Heart left ventricle (tissue), 13 donors: ENCODE data around the gene C6orf132.

Experiments used
- POLR2A ChIP-seq, 2 donors: fragments of 450-650 bp; IDR thresholded peaks; one replicate each; pipeline ENCODE4 v1.6.1; 2017; ENCODE audit warnings: antibody characterized with exemption in 2 of 2, mild to moderate bottlenecking in 2 of 2, moderate library complexity in 2 of 2
- TF ChIP-seq, protein P1 (sequence below), 12 donors: fragments of 200-600 bp; sonication (generic) in 4 of 12; IDR thresholded peaks; one replicate each; pipeline versions ENCODE4 v1.5.0 to v1.8.0; 2018 to 2022; ENCODE audit warnings: antibody characterized with exemption in 12 of 12, mild to moderate bottlenecking in 5 of 12
- donor health status: ischemic (EF 13 %, LVEDD 7.1; RV severe dilation, severe dysfunction).
- donor health status: DM: no; HTN: yes; CAD: no.
- donor health status: DM: no; HTN: no; CAD: no.
- donor health status: ischemic (EF 25% LVEDD 6.9; RV normal size, moderate dysfunction).
- donor health status: ischemic (EF 25% LVEDD 5.7; RV mildly dilated, moderate dysfunction).
- donor health status: ischemic (EF 35%, LVEDD 5.7; RV mildly dilated, moderate dysfunction).
- donor health status: nonischemic (EF 11% LVEDD 7.7; RV severe dilation, severe dysfunction).
- donor health status: DM: yes; HTN: yes; CAD: no.
- donor health status: PGD.
- donor health status: ischemic (EF 29% LVEDD 5.4; RV normal size, mild dysfunction).
- donor health status: nonischemic (EF 23%, LVEDD 6.1; RV moderate dilation, normal function).

DNA sequence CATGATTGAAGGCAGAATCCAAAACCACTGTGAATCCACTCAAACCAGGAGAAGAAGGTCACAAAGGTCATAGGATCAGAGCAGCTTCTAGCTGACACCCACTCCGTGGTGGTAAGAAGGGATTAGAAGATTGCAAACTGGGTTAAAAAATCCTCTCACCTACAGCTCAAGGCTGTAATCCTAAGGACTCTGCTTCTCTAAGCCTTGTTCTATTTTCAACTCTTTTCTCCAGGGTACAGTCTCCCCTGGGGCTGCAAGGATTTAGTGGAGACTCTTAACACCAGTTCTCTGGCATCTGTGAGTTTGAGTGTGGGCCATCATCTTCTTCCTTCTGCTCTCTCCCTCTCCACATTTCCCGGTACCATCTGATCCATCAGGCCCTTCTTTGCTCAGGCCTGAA lies 30.7 kb upstream of the C6orf132 start, which contains the start of gene GUCA1A:
- TF ChIP-seq, protein P1, sequence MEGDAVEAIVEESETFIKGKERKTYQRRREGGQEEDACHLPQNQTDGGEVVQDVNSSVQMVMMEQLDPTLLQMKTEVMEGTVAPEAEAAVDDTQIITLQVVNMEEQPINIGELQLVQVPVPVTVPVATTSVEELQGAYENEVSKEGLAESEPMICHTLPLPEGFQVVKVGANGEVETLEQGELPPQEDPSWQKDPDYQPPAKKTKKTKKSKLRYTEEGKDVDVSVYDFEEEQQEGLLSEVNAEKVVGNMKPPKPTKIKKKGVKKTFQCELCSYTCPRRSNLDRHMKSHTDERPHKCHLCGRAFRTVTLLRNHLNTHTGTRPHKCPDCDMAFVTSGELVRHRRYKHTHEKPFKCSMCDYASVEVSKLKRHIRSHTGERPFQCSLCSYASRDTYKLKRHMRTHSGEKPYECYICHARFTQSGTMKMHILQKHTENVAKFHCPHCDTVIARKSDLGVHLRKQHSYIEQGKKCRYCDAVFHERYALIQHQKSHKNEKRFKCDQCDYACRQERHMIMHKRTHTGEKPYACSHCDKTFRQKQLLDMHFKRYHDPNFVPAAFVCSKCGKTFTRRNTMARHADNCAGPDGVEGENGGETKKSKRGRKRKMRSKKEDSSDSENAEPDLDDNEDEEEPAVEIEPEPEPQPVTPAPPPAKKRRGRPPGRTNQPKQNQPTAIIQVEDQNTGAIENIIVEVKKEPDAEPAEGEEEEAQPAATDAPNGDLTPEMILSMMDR (IDR thresholded peaks at IDR 0.05), result no peak
- TF ChIP-seq POLR2A (IDR thresholded peaks at IDR 0.05), result no peak
